H9 (cell line): ENCODE measurements around the gene CHD9. TPM values are rescaled to one million over a fixed set of nuclear protein-coding genes. Genes with fewer than 3 reads are reported as not detected.

Experiments used
- DNase-seq: peaks from one replicate; pipeline ENCODE4 v3.0.0-alpha.2; 2017
- H2AFZ ChIP-seq: one replicate; pipeline ENCODE4 v1.6.1; 2013; ENCODE audit warnings: mild to moderate bottlenecking, low read length, control low read depth, moderate library complexity
- H2AK5ac ChIP-seq: 2 replicates; pipeline ENCODE4 v1.6.1; 2013; ENCODE audit warnings: low read length, control low read depth, mixed read lengths; ENCODE audit not compliant: insufficient read length
- H2BK120ac ChIP-seq: one replicate; pipeline ENCODE4 v1.6.1; 2013; ENCODE audit warnings: low read depth, mild to moderate bottlenecking, low read length, control low read depth, inconsistent platforms; ENCODE audit not compliant: poor library complexity, severe bottlenecking
- H2BK12ac ChIP-seq: 2 replicates; pipeline ENCODE4 v1.6.1; 2013; ENCODE audit warnings: low read length, control low read depth, mixed read lengths, low read depth; ENCODE audit not compliant: insufficient read length
- H2BK15ac ChIP-seq: 2 replicates; pipeline ENCODE4 v1.6.1; 2013; ENCODE audit warnings: low read depth, low read length, control low read depth
- H2BK20ac ChIP-seq: one replicate; pipeline ENCODE4 v1.6.1; 2013; ENCODE audit warnings: low read depth, mild to moderate bottlenecking, low read length, control low read depth, inconsistent platforms; ENCODE audit not compliant: poor library complexity, severe bottlenecking
- H2BK5ac ChIP-seq: 2 replicates; pipeline ENCODE4 v1.6.1; 2013; ENCODE audit warnings: low read length, control low read depth, mixed read lengths; ENCODE audit not compliant: insufficient read length
- H3K14ac ChIP-seq: 2 replicates; pipeline ENCODE4 v1.6.1; 2013; ENCODE audit warnings: low read length, control low read depth; ENCODE audit not compliant: insufficient read depth
- H3K18ac ChIP-seq: 2 replicates; pipeline ENCODE4 v1.6.1; 2013; ENCODE audit warnings: low read depth, mild to moderate bottlenecking, mixed read lengths, low read length, control low read depth; ENCODE audit not compliant: insufficient read length
- H3K23ac ChIP-seq: 2 replicates; pipeline ENCODE4 v1.6.1; 2013; ENCODE audit warnings: low read length, control low read depth, mixed read lengths, low read depth; ENCODE audit not compliant: insufficient read length
- H3K23me2 ChIP-seq: 2 replicates; pipeline ENCODE4 v1.6.1; 2013; ENCODE audit warnings: low read depth, mild to moderate bottlenecking, mixed read lengths, low read length, control low read depth; ENCODE audit not compliant: insufficient read length, poor library complexity, severe bottlenecking
- H3K27ac ChIP-seq: 2 replicates; pipeline ENCODE4 v1.5.1; 2013; ENCODE audit warnings: low read length, control low read depth, mixed read lengths, low read depth; ENCODE audit not compliant: insufficient read length
- H3K27me3 ChIP-seq: 2 replicates; pipeline ENCODE4 v1.6.1; 2013; ENCODE audit warnings: low read length, control low read depth, inconsistent platforms; ENCODE audit not compliant: insufficient read depth
- H3K4ac ChIP-seq: 2 replicates; pipeline ENCODE4 v1.6.1; 2013; ENCODE audit warnings: low read depth, mild to moderate bottlenecking, control low read depth, inconsistent platforms, low read length, moderate library complexity
- H3K4me1 ChIP-seq: 2 replicates; pipeline ENCODE4 v1.6.1; 2013; ENCODE audit warnings: low read length, control low read depth, inconsistent platforms; ENCODE audit not compliant: insufficient read depth
- H3K4me2 ChIP-seq: 2 replicates; pipeline ENCODE4 v1.6.1; 2013; ENCODE audit warnings: low read length, control low read depth, mixed read lengths; ENCODE audit not compliant: insufficient read length, insufficient read depth
- H3K56ac ChIP-seq: 2 replicates; pipeline ENCODE4 v1.6.1; 2013; ENCODE audit warnings: low read depth, mild to moderate bottlenecking, mixed read lengths, low read length, control low read depth; ENCODE audit not compliant: insufficient read length
- H3K79me1 ChIP-seq: 2 replicates; pipeline ENCODE4 v1.6.1; 2013; ENCODE audit warnings: low read depth, mild to moderate bottlenecking, moderate library complexity, low read length, control low read depth, inconsistent platforms; ENCODE audit not compliant: insufficient read depth, poor library complexity, severe bottlenecking
- H3K79me2 ChIP-seq: 2 replicates; pipeline ENCODE4 v1.6.1; 2013; ENCODE audit warnings: low read length, control low read depth, inconsistent platforms; ENCODE audit not compliant: insufficient read depth
- H3K9ac ChIP-seq: 2 replicates; pipeline ENCODE4 v1.6.1; 2013; ENCODE audit warnings: low read length, control low read depth, mixed read lengths; ENCODE audit not compliant: insufficient read length; ENCODE audit errors: extremely low read depth
- H3K9me3 ChIP-seq: one replicate; pipeline ENCODE4 v1.6.1; 2013; ENCODE audit warnings: low read depth, low read length, inconsistent platforms; ENCODE audit not compliant: control insufficient read depth
- H3T11ph ChIP-seq: one replicate; pipeline ENCODE4 v1.6.1; 2013; ENCODE audit warnings: mild to moderate bottlenecking, low read length, control low read depth, inconsistent platforms
- H4K20me1 ChIP-seq: one replicate; pipeline ENCODE4 v1.6.1; 2013; ENCODE audit not compliant: control insufficient read depth, insufficient read length, insufficient read depth
- H4K5ac ChIP-seq: 2 replicates; pipeline ENCODE4 v1.6.1; 2013; ENCODE audit warnings: low read depth, mild to moderate bottlenecking, mixed read lengths, low read length, control low read depth; ENCODE audit not compliant: insufficient read length
- H4K8ac ChIP-seq: replicated peaks from 2 replicates; pipeline ENCODE4 v1.6.1; 2013; ENCODE audit warnings: low read length, control low read depth, mixed read lengths, low read depth; ENCODE audit not compliant: insufficient read length
- H4K91ac ChIP-seq: 2 replicates; pipeline ENCODE4 v1.6.1; 2013; ENCODE audit warnings: low read depth, mild to moderate bottlenecking, moderate library complexity, mixed read lengths, low read length, control low read depth; ENCODE audit not compliant: insufficient read length
- H3K27ac Mint-ChIP-seq, 3 experiments: 2 replicates in 2 of 3; 3 replicates in 1 of 3; pipeline ENCODE4 v1.8.0; 2020 to 2021; ENCODE audit warnings: mixed read lengths in 3 of 3, mild to moderate bottlenecking in 1 of 3, moderate library complexity in 1 of 3
- H3K27me3 Mint-ChIP-seq: 2 replicates; pipeline ENCODE4 v1.8.0; 2021; ENCODE audit warnings: low read depth, mild to moderate bottlenecking, moderate library complexity, mixed read lengths
- H3K36me3 Mint-ChIP-seq, 3 experiments: 2 replicates in 2 of 3; 3 replicates in 1 of 3; pipeline ENCODE4 v1.8.0; 2020 to 2021; ENCODE audit warnings: low read depth in 3 of 3, mixed read lengths in 3 of 3; ENCODE audit not compliant: insufficient read depth in 1 of 3
- H3K4me1 Mint-ChIP-seq, 2 experiments: 2 replicates each; pipeline ENCODE4 v1.8.0; 2020; ENCODE audit warnings: mixed read lengths in 2 of 2
- H3K4me3 Mint-ChIP-seq, 2 experiments: 2 replicates in 1 of 2; 3 replicates in 1 of 2; pipeline ENCODE4 v1.8.0; 2020 to 2021; ENCODE audit warnings: mild to moderate bottlenecking in 2 of 2, mixed read lengths in 2 of 2, moderate library complexity in 1 of 2
- H3K9me3 Mint-ChIP-seq, 2 experiments: 2 replicates in 1 of 2; 3 replicates in 1 of 2; pipeline ENCODE4 v1.8.0; 2020; ENCODE audit warnings: mild to moderate bottlenecking in 2 of 2, mixed read lengths in 2 of 2, moderate library complexity in 1 of 2
- WGBS: extraction: QIAGEN DNeasy Blood & Tissue Kit; methylation state at CpG from one replicate; pipeline ENCODE4 v1.1.7; 2013; ENCODE audit warnings: missing lambda C conversion rate, low lambda C conversion rate, mixed read lengths; ENCODE audit not compliant: insufficient read length; ENCODE audit errors: extremely low coverage; 5-methylcytosine and 5-hydroxymethylcytosine counted together
- total RNA-seq: library from RNA; stranded (reverse); gene quantifications from 2 replicates; pipeline ENCODE4 v1.2.1, GENCODE V29; 2021
- TF ChIP-seq, protein P1 (sequence below): fragments of 200-600 bp; sonication (generic); conservative IDR thresholded peaks from 3 replicates; pipeline ENCODE4 v1.8.0; 2021; ENCODE audit warnings: antibody characterized with exemption, mild to moderate bottlenecking

Gene CHD9
- total RNA-seq, 1 experiment from 2014 or later: 46.2 TPM

DNA sequence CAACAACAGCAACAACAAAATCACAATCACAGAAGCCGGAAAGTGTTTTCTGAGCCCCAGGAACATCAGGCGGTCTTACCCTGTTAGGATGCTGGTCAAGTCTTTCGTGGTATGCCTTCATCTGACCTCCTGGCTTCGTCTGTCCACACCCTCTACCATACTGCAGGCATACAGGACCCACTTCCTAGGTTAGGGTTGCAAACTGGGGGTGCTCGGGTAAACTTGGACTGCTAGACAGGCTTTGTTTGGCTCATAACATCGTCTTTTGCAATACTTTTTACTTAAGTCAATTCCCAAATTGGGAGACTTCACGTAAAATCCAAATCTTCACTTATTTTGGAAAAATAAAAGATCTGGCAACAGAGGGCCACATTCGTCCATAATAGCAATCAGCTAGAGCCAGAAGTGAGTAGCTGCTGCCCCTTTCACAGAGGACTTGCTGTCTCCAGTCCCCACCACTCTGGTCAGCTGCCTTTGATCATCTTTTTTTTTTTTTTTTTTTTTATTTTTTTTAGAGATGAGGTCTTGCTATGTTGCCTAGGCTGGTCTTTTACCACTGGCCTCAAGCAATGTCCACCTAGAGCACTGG, 30.0 kb downstream of the CHD9 start:
- no peak overlapping the region for H4K5ac ChIP-seq
- no CpG with 5 or more reads among the region's 8 CpGs for WGBS
- Mint-ChIP-seq H3K36me3 (peaks cover 0 to 12% (median 7%) of the 10 kb centered on the region in 3 experiments; a peak in 3 of 7 replicates), H3K4me1 (peaks cover 63 to 71% of the 10 kb centered on the region in 2 experiments), H3K4me3 (no peak overlapping the region), H3K9me3 (no peaks in the 10 kb centered on the region; a peak in 1 of 5 replicates), H3K27ac (no peak overlapping the region), H3K27me3 (no peaks in the 10 kb centered on the region)
- H2BK12ac ChIP-seq: no peak overlapping the region
- H2BK5ac ChIP-seq: no peak overlapping the region
- no peak overlapping the region for H3K4ac ChIP-seq
- H3K56ac ChIP-seq: no peak overlapping the region
- H2BK20ac ChIP-seq: no peak overlapping the region
- no peak overlapping the region for H3K23ac ChIP-seq
- H4K8ac ChIP-seq: no peak overlapping the region
- H4K20me1 ChIP-seq: no peaks in the 10 kb centered on the region
- no peaks in the 10 kb centered on the region for H3K79me2 ChIP-seq
- H3K4me2 ChIP-seq: no peak overlapping the region
- no peak overlapping the region for H2AFZ ChIP-seq
- no peak overlapping the region for H2AK5ac ChIP-seq
- H3K18ac ChIP-seq: no peak overlapping the region
- no peak overlapping the region for H3T11ph ChIP-seq
- no peak for DNase-seq
- H4K91ac ChIP-seq: no peak overlapping the region
- H2BK120ac ChIP-seq: no peak overlapping the region
- H3K4me1 ChIP-seq: peaks cover 23% of the 10 kb centered on the region; the same call in 1 of the 2 replicates
- no peaks in the 10 kb centered on the region for H3K27me3 ChIP-seq
- H3K79me1 ChIP-seq: no peaks in the 10 kb centered on the region
- no peaks in the 10 kb centered on the region for H3K23me2 ChIP-seq
- H3K27ac ChIP-seq: no peak overlapping the region
- TF ChIP-seq, protein P1, sequence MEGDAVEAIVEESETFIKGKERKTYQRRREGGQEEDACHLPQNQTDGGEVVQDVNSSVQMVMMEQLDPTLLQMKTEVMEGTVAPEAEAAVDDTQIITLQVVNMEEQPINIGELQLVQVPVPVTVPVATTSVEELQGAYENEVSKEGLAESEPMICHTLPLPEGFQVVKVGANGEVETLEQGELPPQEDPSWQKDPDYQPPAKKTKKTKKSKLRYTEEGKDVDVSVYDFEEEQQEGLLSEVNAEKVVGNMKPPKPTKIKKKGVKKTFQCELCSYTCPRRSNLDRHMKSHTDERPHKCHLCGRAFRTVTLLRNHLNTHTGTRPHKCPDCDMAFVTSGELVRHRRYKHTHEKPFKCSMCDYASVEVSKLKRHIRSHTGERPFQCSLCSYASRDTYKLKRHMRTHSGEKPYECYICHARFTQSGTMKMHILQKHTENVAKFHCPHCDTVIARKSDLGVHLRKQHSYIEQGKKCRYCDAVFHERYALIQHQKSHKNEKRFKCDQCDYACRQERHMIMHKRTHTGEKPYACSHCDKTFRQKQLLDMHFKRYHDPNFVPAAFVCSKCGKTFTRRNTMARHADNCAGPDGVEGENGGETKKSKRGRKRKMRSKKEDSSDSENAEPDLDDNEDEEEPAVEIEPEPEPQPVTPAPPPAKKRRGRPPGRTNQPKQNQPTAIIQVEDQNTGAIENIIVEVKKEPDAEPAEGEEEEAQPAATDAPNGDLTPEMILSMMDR: no peak
- no peak overlapping the region for H3K9ac ChIP-seq
- no peak overlapping the region for H2BK15ac ChIP-seq
- no peaks in the 10 kb centered on the region for H3K9me3 ChIP-seq
- no peak overlapping the region; the same call in 1 of the 2 replicates for H3K14ac ChIP-seq
